ENCODE data around the gene P2RY2.

Gene P2RY2

GRCh38 chr11:73242251-73243092, 24.4 kb downstream of the P2RY2 start:
- Mint-ChIP-seq H3K27me3 (ENCODE audit: low read depth) (peaks cover 16% of the 10 kb centered on the region), H3K27ac (peak overlapping the region; percentile 44 to 54 (median 52)), H3K4me3 (peak overlapping the region; percentile 38 to 67 (median 64)), H3K4me1 (no peaks in the 10 kb centered on the region), H3K36me3 (ENCODE audit: low read depth) (no peaks in the 10 kb centered on the region), H3K9me3 (no peaks in the 10 kb centered on the region)
- TF ChIP-seq, protein P1, sequence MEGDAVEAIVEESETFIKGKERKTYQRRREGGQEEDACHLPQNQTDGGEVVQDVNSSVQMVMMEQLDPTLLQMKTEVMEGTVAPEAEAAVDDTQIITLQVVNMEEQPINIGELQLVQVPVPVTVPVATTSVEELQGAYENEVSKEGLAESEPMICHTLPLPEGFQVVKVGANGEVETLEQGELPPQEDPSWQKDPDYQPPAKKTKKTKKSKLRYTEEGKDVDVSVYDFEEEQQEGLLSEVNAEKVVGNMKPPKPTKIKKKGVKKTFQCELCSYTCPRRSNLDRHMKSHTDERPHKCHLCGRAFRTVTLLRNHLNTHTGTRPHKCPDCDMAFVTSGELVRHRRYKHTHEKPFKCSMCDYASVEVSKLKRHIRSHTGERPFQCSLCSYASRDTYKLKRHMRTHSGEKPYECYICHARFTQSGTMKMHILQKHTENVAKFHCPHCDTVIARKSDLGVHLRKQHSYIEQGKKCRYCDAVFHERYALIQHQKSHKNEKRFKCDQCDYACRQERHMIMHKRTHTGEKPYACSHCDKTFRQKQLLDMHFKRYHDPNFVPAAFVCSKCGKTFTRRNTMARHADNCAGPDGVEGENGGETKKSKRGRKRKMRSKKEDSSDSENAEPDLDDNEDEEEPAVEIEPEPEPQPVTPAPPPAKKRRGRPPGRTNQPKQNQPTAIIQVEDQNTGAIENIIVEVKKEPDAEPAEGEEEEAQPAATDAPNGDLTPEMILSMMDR (IDR thresholded peaks at IDR 0.05; ENCODE audit: unreplicated experiment in 3 of 3): peak; percentile 90 to 95 (median 92)

DNA sequence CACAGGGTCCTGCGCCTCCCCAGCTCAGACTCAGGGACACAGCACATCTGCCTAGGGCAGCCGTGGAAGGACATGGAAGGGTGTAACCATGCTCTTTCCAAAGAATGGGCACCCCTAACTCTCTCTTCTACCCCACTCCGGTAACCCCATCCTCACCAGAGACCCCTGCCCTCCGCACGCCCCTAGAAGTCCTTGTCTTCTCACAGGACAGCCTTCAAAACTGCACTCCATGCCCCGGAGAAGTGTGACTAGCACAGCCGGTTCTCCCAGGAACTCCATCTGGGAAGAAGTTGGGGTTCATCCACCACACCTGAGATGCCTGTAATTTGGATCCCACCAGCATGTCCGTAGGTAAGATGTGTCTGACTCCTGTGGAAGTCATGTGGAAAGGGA, 25.0 kb downstream of the P2RY2 start:
- peaks cover 16% of the 10 kb centered on the region for H3K27me3 Mint-ChIP-seq (ENCODE audit: low read depth)
- no peaks in the 10 kb centered on the region for H3K9me3 Mint-ChIP-seq
- peak overlapping the region in 1 of 3 experiments; percentile 53 for H3K4me3 Mint-ChIP-seq
- H3K27ac Mint-ChIP-seq: no peak overlapping the region
- TF ChIP-seq, protein P1 (IDR thresholded peaks at IDR 0.05; ENCODE audit: unreplicated experiment in 3 of 3): no peak
- H3K4me1 Mint-ChIP-seq: no peaks in the 10 kb centered on the region
- no peaks in the 10 kb centered on the region for H3K36me3 Mint-ChIP-seq (ENCODE audit: low read depth)

GRCh38 chr11:73244589-73245240, 26.6 kb downstream of the P2RY2 start:
- H3K9me3 Mint-ChIP-seq: no peaks in the 10 kb centered on the region
- TF ChIP-seq, protein P1 (IDR thresholded peaks at IDR 0.05; ENCODE audit: unreplicated experiment in 3 of 3): no peak
- H3K4me1 Mint-ChIP-seq: no peaks in the 10 kb centered on the region
- H3K27ac Mint-ChIP-seq: no peak overlapping the region
- H3K27me3 Mint-ChIP-seq (ENCODE audit: low read depth): peaks cover 8% of the 10 kb centered on the region
- H3K4me3 Mint-ChIP-seq: no peak overlapping the region
- H3K36me3 Mint-ChIP-seq (ENCODE audit: low read depth): no peaks in the 10 kb centered on the region

DNA sequence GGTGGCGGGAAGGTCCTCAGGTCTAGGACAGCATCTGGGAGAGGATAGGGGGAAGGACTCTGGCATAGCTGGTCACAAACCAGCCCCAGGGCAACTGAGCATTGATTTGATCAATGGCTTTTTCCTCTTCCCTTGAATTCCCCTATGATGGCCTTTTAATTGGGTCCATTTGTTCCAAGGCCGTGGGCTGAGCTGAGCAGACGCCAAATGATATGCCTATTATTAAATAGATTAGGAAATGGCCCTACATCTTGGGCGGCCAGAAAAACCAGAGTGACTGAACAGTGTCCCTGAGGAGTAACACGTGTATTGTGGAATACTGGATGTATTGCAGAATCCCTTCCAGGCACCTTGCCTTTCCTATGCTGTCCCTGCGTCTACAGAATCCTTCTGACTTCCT, 27.4 kb downstream of the P2RY2 start:
- no peaks in the 10 kb centered on the region for H3K36me3 Mint-ChIP-seq (ENCODE audit: low read depth)
- H3K27me3 Mint-ChIP-seq (ENCODE audit: low read depth): peaks cover 8% of the 10 kb centered on the region

GRCh38 chr11:73246303-73246702, 28.2 kb downstream of the P2RY2 start:
- no peaks in the 10 kb centered on the region for H3K4me1 Mint-ChIP-seq
- TF ChIP-seq, protein P1 (IDR thresholded peaks at IDR 0.05; ENCODE audit: unreplicated experiment in 3 of 3): no peak
- no peak overlapping the region for H3K4me3 Mint-ChIP-seq

More for the DNA sequence above, 27.4 kb downstream of the P2RY2 start:
- no peaks in the 10 kb centered on the region for H3K9me3 Mint-ChIP-seq
- no peak overlapping the region for H3K4me3 Mint-ChIP-seq
- TF ChIP-seq, protein P1 (IDR thresholded peaks at IDR 0.05; ENCODE audit: unreplicated experiment in 3 of 3): no peak
- H3K27ac Mint-ChIP-seq: no peak overlapping the region
- H3K4me1 Mint-ChIP-seq: no peaks in the 10 kb centered on the region

More at GRCh38 chr11:73246303-73246702, 28.2 kb downstream of the P2RY2 start:
- H3K36me3 Mint-ChIP-seq (ENCODE audit: low read depth): no peaks in the 10 kb centered on the region
- no peak overlapping the region for H3K27ac Mint-ChIP-seq
- peaks cover 8% of the 10 kb centered on the region for H3K27me3 Mint-ChIP-seq (ENCODE audit: low read depth)
- H3K9me3 Mint-ChIP-seq: no peaks in the 10 kb centered on the region

Measured in nephron (organoid).